RPMI7951 (cell line): ENCODE measurements around the gene ADPRHL1. TPM values are rescaled to one million over a fixed set of nuclear protein-coding genes. Genes with fewer than 3 reads are reported as not detected.

Experiments used
- DNase-seq: peaks from one replicate; pipeline ENCODE4 v3.0.0-alpha.2; 2012; ENCODE audit warnings: low read depth
- total RNA-seq: library from RNA; depleted of rRNA; stranded (reverse); fragments of >200 nt; shearing (Covaris generic); gene quantifications from 2 replicates; pipeline ENCODE4 v1.2.3, GENCODE V29; 2014; rRNA removed

ADPRHL1 gene
- total RNA-seq, 1 experiment from 2014 or later, result not detected

GRCh38 chr13:113350065-113350937 is 103.0 kb downstream of the ADPRHL1 start:
- no peak for DNase-seq

Other genes with a start within 250 kb of the ADPRHL1 start
- 50.4 and 55.3 TPM in 2 replicates for gene PCID2, start 244.8 kb downstream of the ADPRHL1 start, total RNA-seq
- 69.4 and 72.4 TPM in 2 replicates for gene CUL4A, start 243.9 kb downstream of the ADPRHL1 start, total RNA-seq
- 97.8 and 112 TPM in 2 replicates for gene LAMP1, start 156.2 kb downstream of the ADPRHL1 start, total RNA-seq
- gene GRTP1, start 89.4 kb downstream of the ADPRHL1 start, total RNA-seq, result not detected in 2 replicates
- 3.6 and 7.3 TPM in 2 replicates for gene DCUN1D2, start 37.2 kb upstream of the ADPRHL1 start, total RNA-seq
- 51.2 and 65.7 TPM in 2 replicates for gene TFDP1, start 131.3 kb upstream of the ADPRHL1 start, total RNA-seq
- gene ATP4B, start 204.7 kb upstream of the ADPRHL1 start, total RNA-seq, result not detected in 2 replicates
- not detected in 2 replicates for gene GRK1, start 213.7 kb upstream of the ADPRHL1 start, total RNA-seq